WI38 (cell line): ENCODE data around the gene PSME4.

Source experiments
- H3K4me3 ChIP-seq: 2 replicates; pipeline ENCODE4 v1.5.1; 2011; ENCODE audit warnings: low read depth, mild to moderate bottlenecking, control low read depth, low read length
- TF ChIP-seq, protein P1 (sequence below): IDR thresholded peaks from 2 replicates; pipeline ENCODE4 v1.5.1; 2012; ENCODE audit warnings: low read depth, mild to moderate bottlenecking, control low read depth, low read length

The PSME4 gene

DNA sequence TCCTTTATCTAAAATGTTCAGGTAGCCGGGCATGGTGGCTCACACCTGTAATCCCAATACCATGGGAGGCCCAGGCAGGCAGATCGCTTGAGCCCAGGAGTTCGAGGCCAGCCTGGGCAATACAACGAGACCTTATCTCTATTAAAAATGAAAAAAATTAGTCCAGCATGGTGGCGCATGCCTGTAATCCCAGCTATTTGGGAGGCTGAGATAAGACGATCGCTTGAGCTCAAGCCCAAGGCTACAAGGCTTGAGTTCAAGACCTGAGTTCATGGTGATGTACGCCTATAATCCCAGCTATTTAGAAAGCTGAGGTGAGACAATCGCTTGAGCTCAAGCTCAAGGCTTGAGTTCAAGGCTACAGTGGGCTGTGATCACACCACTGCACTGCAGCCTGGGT lies 65.4 kb downstream of the PSME4 start:
- no peak overlapping the region for H3K4me3 ChIP-seq
- TF ChIP-seq, protein P1, sequence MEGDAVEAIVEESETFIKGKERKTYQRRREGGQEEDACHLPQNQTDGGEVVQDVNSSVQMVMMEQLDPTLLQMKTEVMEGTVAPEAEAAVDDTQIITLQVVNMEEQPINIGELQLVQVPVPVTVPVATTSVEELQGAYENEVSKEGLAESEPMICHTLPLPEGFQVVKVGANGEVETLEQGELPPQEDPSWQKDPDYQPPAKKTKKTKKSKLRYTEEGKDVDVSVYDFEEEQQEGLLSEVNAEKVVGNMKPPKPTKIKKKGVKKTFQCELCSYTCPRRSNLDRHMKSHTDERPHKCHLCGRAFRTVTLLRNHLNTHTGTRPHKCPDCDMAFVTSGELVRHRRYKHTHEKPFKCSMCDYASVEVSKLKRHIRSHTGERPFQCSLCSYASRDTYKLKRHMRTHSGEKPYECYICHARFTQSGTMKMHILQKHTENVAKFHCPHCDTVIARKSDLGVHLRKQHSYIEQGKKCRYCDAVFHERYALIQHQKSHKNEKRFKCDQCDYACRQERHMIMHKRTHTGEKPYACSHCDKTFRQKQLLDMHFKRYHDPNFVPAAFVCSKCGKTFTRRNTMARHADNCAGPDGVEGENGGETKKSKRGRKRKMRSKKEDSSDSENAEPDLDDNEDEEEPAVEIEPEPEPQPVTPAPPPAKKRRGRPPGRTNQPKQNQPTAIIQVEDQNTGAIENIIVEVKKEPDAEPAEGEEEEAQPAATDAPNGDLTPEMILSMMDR = no peak

DNA sequence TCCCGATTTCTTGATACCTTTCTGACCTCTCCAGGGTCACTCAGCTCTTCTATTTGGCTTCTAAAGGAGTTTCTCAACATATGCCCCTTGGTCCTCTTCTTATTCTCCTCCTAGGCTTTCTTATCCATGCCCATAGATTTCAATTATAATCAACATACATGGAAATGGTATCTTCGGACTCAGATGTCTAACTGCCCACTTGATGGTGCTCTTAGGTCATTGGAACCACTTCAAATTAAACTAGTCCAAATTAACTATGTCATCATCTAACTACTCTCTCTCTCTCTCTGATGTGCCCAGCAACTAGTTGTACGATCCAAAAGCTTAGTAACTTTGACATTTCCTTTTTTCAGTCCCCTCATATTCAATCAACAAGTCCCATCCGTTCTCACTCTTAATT lies 67.8 kb downstream of the PSME4 start:
- TF ChIP-seq, protein P1 = no peak
- no peak overlapping the region for H3K4me3 ChIP-seq

DNA sequence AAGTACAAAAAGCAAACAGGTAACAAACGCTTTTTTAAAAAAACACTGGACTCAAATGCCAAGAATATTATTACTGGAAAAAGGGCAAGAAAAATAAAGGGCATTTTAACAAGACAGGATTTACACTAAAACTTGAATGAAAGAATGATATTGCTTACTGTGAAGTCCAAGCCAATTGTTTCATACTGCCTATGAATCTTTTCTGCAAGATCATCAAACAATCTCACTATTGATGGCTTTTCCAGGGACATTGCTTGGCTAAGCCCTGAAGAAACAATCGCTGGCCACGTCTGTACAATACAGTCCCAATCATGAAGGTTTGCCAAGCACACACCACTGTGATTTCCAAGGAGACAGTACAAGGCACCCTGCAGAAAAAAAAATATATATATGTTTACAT lies 69.6 kb downstream of the PSME4 start:
- H3K4me3 ChIP-seq = no peak overlapping the region
- TF ChIP-seq, protein P1 = no peak

DNA sequence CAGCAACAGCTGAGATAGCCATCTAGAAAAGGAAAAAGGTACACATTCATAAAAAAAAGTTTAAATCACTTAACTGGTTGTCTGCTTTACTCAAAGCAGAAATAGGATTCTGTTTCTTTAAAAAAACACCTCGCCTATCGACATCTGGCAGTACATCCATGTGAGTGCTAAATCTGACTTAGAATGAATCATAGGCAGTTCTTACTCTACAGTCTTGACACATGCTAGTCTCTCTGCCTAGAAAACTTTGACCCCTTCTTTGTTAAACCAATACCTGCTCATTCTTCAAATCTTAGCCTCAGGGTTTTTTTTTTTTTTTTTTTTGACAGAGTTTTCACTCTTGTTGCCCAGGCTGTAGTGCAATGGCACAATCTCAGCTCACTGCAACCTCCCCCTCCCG lies 73.9 kb downstream of the PSME4 start:
- TF ChIP-seq, protein P1 = no peak
- no peak overlapping the region for H3K4me3 ChIP-seq

DNA sequence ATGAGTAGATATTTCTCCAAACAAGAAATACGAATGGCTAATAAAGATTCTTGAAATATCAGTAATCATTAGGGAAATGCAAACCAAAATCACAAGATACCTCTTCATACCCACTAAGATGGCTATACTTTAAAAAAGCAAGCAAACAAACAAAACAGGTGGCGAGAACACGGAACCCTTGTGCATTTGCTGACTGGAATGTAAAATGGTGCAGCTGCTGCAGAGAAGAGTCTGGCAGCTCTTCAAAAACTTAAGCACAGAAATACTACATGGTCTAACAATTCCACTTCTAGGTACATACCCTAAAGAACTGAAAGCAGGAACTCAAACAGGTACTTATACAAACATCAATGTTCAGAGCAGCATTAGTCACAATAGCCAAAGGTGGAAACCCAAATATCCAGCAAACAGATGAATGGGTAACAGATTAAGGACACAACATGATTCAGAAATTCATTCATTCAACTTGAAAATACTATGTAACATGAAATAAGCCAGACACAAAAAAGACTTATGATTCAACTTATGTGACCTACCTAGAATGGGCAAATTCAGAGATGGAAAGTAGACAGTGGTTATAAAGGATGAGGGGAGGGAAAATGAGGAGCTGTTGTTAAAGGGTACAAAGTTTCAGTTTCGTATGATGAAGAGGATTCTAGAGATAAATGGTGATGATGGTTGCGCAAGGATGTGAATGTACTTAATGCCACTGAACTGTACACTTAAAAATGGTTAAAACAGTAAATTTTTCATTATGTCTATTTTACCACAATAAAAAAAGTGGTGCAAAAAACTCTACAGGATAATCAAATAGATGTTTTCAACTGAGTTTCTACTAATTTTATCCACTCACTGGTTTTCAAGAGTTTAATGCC lies 84.2 kb downstream of the PSME4 start:
- TF ChIP-seq, protein P1 = no peak
- H3K4me3 ChIP-seq = no peak overlapping the region

DNA sequence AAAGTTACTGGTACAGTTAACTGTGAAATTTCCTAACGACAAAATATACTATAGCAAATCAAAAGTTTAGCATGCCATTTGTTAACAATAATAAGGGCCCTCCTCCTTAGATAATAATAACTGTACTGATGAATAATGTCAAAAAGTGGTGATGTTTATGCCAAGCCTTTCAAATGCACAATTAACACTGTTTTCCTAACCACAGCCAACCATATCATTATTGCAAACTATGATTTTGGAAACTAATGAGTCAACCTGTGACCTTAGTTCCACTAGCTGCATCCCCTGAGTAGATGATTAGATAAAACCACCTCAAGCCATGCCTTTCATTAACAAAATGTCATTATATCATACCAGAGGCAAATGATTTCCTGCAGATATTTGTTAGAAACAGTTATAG lies 85.9 kb downstream of the PSME4 start:
- TF ChIP-seq, protein P1 = no peak

DNA sequence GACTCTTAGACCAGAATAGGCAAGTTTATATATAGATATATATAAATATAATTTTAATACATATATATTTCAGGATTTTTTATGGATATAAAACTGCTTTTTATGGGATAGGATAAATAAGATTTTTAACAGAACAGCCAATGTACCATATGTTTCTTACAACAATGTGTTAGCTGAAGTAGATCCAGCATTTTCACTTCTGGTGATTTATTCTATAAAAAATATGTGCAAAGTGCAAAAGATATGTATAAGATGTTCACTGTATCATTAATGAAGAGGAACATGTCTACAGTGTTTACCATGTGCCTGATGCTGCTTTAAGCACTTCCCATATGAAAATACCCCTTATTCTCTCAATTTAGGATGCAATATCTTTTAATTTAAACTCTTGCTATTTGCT lies 88.8 kb downstream of the PSME4 start:
- no peak overlapping the region for H3K4me3 ChIP-seq
- TF ChIP-seq, protein P1 = no peak

More for the DNA sequence above, 85.9 kb downstream of the PSME4 start:
- H3K4me3 ChIP-seq = no peak overlapping the region
